SK-N-SH treated with all-trans-retinoic acid at 6 μM for 48 hours (cell line): ENCODE results near the gene ARMC6.

Experiments
- ARNTL ChIP-seq: fragments of 450-650 bp; formaldehyde crosslinking; IDR thresholded peaks from 2 replicates; pipeline ENCODE4 v1.5.0; 2020; ENCODE audit warnings: low read depth, mild to moderate bottlenecking, moderate library complexity, borderline replicate concordance
- ESRRG ChIP-seq: fragments of 250-450 bp; sonication (Bioruptor Pico); IDR thresholded peaks from 2 replicates; pipeline ENCODE4 v1.6.1; 2021; ENCODE audit warnings: mild to moderate bottlenecking
- GLIS3 ChIP-seq: fragments of 250-450 bp; sonication (Bioruptor Pico); IDR thresholded peaks from 2 replicates; pipeline ENCODE4 v1.5.0; 2020; ENCODE audit warnings: mild to moderate bottlenecking, moderate library complexity
- ISL1 ChIP-seq: fragments of 250-450 bp; sonication (Bioruptor Pico); IDR thresholded peaks from 2 replicates; pipeline ENCODE4 v2.1.2; 2022; ENCODE audit warnings: mild to moderate bottlenecking, moderate library complexity
- OSR1 ChIP-seq: fragments of 250-450 bp; sonication (Bioruptor Pico); IDR thresholded peaks from 2 replicates; pipeline ENCODE4 v1.8.0; 2022; ENCODE audit warnings: moderate library complexity, mild to moderate bottlenecking, inconsistent platforms
- PATZ1 ChIP-seq: fragments of 250-450 bp; sonication (Bioruptor Pico); IDR thresholded peaks from 2 replicates; pipeline ENCODE4 v1.8.0; 2020; ENCODE audit warnings: mild to moderate bottlenecking, moderate library complexity, borderline replicate concordance
- POU6F1 ChIP-seq: fragments of 250-450 bp; sonication (Bioruptor Pico); IDR thresholded peaks from 2 replicates; pipeline ENCODE4 v1.8.0; 2021; ENCODE audit warnings: low read depth, mild to moderate bottlenecking, moderate library complexity, borderline replicate concordance
- RARB ChIP-seq: fragments of 250-450 bp; sonication (Bioruptor Pico); IDR thresholded peaks from 2 replicates; pipeline ENCODE4 v1.8.0; 2021; ENCODE audit warnings: mild to moderate bottlenecking, moderate library complexity
- SNAI2 ChIP-seq: fragments of 250-450 bp; sonication (Bioruptor Pico); IDR thresholded peaks from 2 replicates; pipeline ENCODE4 v1.5.0; 2020; ENCODE audit warnings: mild to moderate bottlenecking, moderate library complexity
- TCF4 ChIP-seq: fragments of 250-450 bp; sonication (Bioruptor Pico); IDR thresholded peaks from 2 replicates; pipeline ENCODE4 v1.8.0; 2021; ENCODE audit warnings: mild to moderate bottlenecking, moderate library complexity, borderline replicate concordance
- TOX ChIP-seq: fragments of 250-450 bp; sonication (Bioruptor Pico); IDR thresholded peaks from 2 replicates; pipeline ENCODE4 v1.8.0; 2021; ENCODE audit warnings: mild to moderate bottlenecking, moderate library complexity, borderline replicate concordance
- ZFP3 ChIP-seq: fragments of 250-450 bp; sonication (Bioruptor Pico); IDR thresholded peaks from 2 replicates; pipeline ENCODE4 v1.5.0; 2020; ENCODE audit warnings: mild to moderate bottlenecking, moderate library complexity
- ZNF70 ChIP-seq: fragments of 450-650 bp; formaldehyde crosslinking; IDR thresholded peaks from 2 replicates; pipeline ENCODE4 v1.5.0; 2020; ENCODE audit warnings: mild to moderate bottlenecking, moderate library complexity

- TF ChIP-seq PATZ1 (CRISPR knock-in tag) (no peak), SNAI2 (CRISPR knock-in tag) (no peak), ZNF70 (CRISPR knock-in tag) (no peak), TCF4 (CRISPR knock-in tag) (no peak), ARNTL (CRISPR knock-in tag) (no peak), POU6F1 (CRISPR knock-in tag) (no peak), RARB (CRISPR knock-in tag) (no peak), TOX (no peak), OSR1 (CRISPR knock-in tag) (no peak), ZFP3 (CRISPR knock-in tag) (peak; percentile 84), ESRRG (CRISPR knock-in tag) (no peak), ISL1 (CRISPR knock-in tag) (no peak), GLIS3 (CRISPR knock-in tag) (no peak)
Measured at GRCh38 chr19:19040417-19040816, 7.0 kb downstream of the ARMC6 start.
